ENCODE data around the gene CSNK2A3. TPM values are rescaled to one million over a fixed set of nuclear protein-coding genes. Genes with fewer than 3 reads are reported as not detected.

Gene CSNK2A3
- total and polyA plus RNA-seq, 9 of the 15 experiments (the other 6 are each of a cell fraction or from before 2014, with no cell fraction given), result 0.33 to 6.1 (median 1.8) TPM

- Histone ChIP-seq H3K27ac (ENCODE audit: extremely low read depth, low read depth, low read length) (no peak overlapping the region), H3K9me1 (ENCODE audit: control insufficient read depth, insufficient read depth, low read length) (no peaks in the 10 kb centered on the region), H3K4me2 (ENCODE audit: insufficient read depth, low read length) (no peak overlapping the region), H3K4me3 (no peak overlapping the region), H3K27me3 (ENCODE audit: control insufficient read depth in 2 of 2, insufficient read depth in 2 of 2, low read length in 2 of 2) (peaks cover 2 to 22% of the 10 kb centered on the region in 2 experiments), H3K9ac (ENCODE audit: insufficient read depth in 1 of 2, low read depth in 2 of 2, low read length in 2 of 2) (no peak overlapping the region), H3K9me3 (replicated peaks; ENCODE audit: control insufficient read depth, insufficient read depth, low read depth, low read length) (no peaks in the 10 kb centered on the region), H3K4me1 (replicated peaks in 1 of 2; ENCODE audit: control insufficient read depth in 2 of 2, insufficient read depth in 2 of 2, low read length in 2 of 2) (no peaks in the 10 kb centered on the region), H4K20me1 (replicated peaks; ENCODE audit: control insufficient read depth, insufficient read depth, low read length) (0 out of 2 replicates have a peak, but pooled peaks cover 5% of the 10 kb centered on the region), H3K79me2 (ENCODE audit: control insufficient read depth, insufficient read depth, low read length) (no peaks in the 10 kb centered on the region), H2AFZ (ENCODE audit: low read depth, low read length) (no peak overlapping the region), H3K36me3 (ENCODE audit: control insufficient read depth, insufficient read depth, low read length) (no peaks in the 10 kb centered on the region)
- TF ChIP-seq ZNF511 (CRISPR knock-in tag; IDR thresholded peaks at IDR 0.05), result no peak
- peak; percentile 89 for TF ChIP-seq RBM25 (IDR thresholded peaks at IDR 0.05; ENCODE audit: low read depth, low read length, severe bottlenecking)
- TF ChIP-seq E2F3 (CRISPR knock-in tag; IDR thresholded peaks at IDR 0.05), result no peak
- TF ChIP-seq MBD1 (CRISPR knock-in tag; IDR thresholded peaks at IDR 0.05), result no peak
- TF ChIP-seq E2F1 (CRISPR knock-in tag; IDR thresholded peaks at IDR 0.05), result no peak
- no peak for TF ChIP-seq TSHZ1 (CRISPR knock-in tag; IDR thresholded peaks at IDR 0.05)
- CTCF ChIA-PET (ENCODE audit: low intra/inter-chr PET ratio), result no interaction called here
- no peak for DNase-seq (ENCODE audit: extremely low read depth in 1 of 4, low spot score in 3 of 4)
- in situ Hi-C loops (cut with MboI), result no loop called here
- no peak for ATAC-seq
- intact Hi-C loops (cut with micrococcal nuclease), result no loop called here
- no TSS peak for BruUV-seq (replicated peaks)
- no peak for FAIRE-seq
- POLR2A ChIA-PET, result no interaction called here
These were observed 38.1 kb upstream of the CSNK2A3 start for GRCh38 chr11:11391169-11391568.

All from K562 (cell line).